HepG2 (cell line): ENCODE data around the gene PCDHGA1. TPM values are rescaled to one million over a fixed set of nuclear protein-coding genes. Genes with fewer than 3 reads are reported as not detected.

ENCODE experiments used
- ATAC-seq: fragments of 200-7000 bp; cut with Tn5 transposase; 3 replicates; pipeline ENCODE4 v1.9.1; 2020; ENCODE audit warnings: mild to moderate bottlenecking, moderate library complexity
- BruUV-seq: library from RNA; stranded (reverse); fragments of 400-500 nt; replicated peaks from 2 replicates; lab custom pipeline; 2021; lab: Mats Ljungman, UMichigan
- CTCF ChIA-PET: fragments of 300-600 bp; formaldehyde crosslinking; extraction: SDS; loops from one replicate; lab custom pipeline; 2021; ENCODE audit warnings: low total read pairs, inconsistent platforms, low intra/inter-chr PET ratio; lab: Yijun Ruan, JAX
- POLR2A ChIA-PET: fragments of 350-600 bp; sonication (Branson Sonifier 250); formaldehyde crosslinking; loops from one replicate; lab custom pipeline; 2020; ENCODE audit warnings: antibody characterized with exemption, inconsistent platforms; lab: Yijun Ruan, JAX
- DNase-seq: peaks from one replicate; pipeline ENCODE4 v3.0.0-alpha.2; 2015; ENCODE audit warnings: low spot score
- FAIRE-seq: peaks from 3 replicates; lab custom pipeline; 2011; peaks lifted over from hg19 to GRCh38; lab: Jason Lieb, UNC
- H2AFZ ChIP-seq: one replicate; pipeline ENCODE4 v1.6.1; 2011; ENCODE audit warnings: low read length, inconsistent platforms
- H3K27ac ChIP-seq: fragments of 300-600 bp; 3 replicates; pipeline ENCODE4 v1.8.0; 2011; ENCODE audit warnings: mixed run types, mild to moderate bottlenecking, mixed read lengths, low read length, inconsistent platforms; ENCODE audit not compliant: insufficient read depth; ENCODE audit errors: extremely low read length
- H3K27me3 ChIP-seq, 2 experiments: fragments of 200-600 bp in 1 of 2; 2 replicates in 1 of 2; 3 replicates in 1 of 2; pipeline versions ENCODE4 v1.6.0 to v1.8.0; 2011; ENCODE audit warnings: low read length in 2 of 2, mild to moderate bottlenecking in 2 of 2, moderate library complexity in 2 of 2, inconsistent platforms in 1 of 2; ENCODE audit not compliant: insufficient read depth in 2 of 2, control insufficient read depth in 1 of 2
- H3K36me3 ChIP-seq, 2 experiments: fragments of 200-600 bp in 1 of 2; replicated peaks in 1 of 2; 2 replicates in 1 of 2; 3 replicates in 1 of 2; pipeline versions ENCODE4 v1.5.1 to v1.8.0; 2011; ENCODE audit warnings: low read length in 2 of 2, inconsistent platforms in 1 of 2; ENCODE audit not compliant: insufficient read depth in 2 of 2, control insufficient read depth in 1 of 2
- H3K4me1 ChIP-seq: 2 replicates; pipeline ENCODE4 v1.5.1; 2012; ENCODE audit warnings: low read length, inconsistent platforms; ENCODE audit not compliant: insufficient read depth
- H3K4me2 ChIP-seq: 2 replicates; pipeline ENCODE4 v1.6.0; 2011; ENCODE audit warnings: low read depth, low read length, inconsistent platforms
- H3K4me3 ChIP-seq, 3 experiments: fragments of 200-600 bp in 1 of 3; sonication (generic), shearing (Covaris generic) in 1 of 3; replicated peaks in 1 of 3; 2 replicates each; pipeline ENCODE4 v1.5.1; 2011 to 2016; ENCODE audit warnings: low read length in 3 of 3, inconsistent platforms in 2 of 3, low read depth in 2 of 3, mild to moderate bottlenecking in 2 of 3, control low read depth in 1 of 3, mixed read lengths in 1 of 3; ENCODE audit not compliant: insufficient read depth in 1 of 3
- H3K79me2 ChIP-seq: one replicate; pipeline ENCODE4 v1.6.1; 2011; ENCODE audit warnings: low read length, inconsistent platforms; ENCODE audit not compliant: insufficient read depth
- H3K9ac ChIP-seq: 2 replicates; pipeline ENCODE4 v1.6.0; 2011; ENCODE audit warnings: mild to moderate bottlenecking, low read depth, low read length, inconsistent platforms; ENCODE audit not compliant: insufficient read depth
- H3K9me3 ChIP-seq: 2 replicates; pipeline ENCODE4 v1.5.1; 2012; ENCODE audit warnings: mild to moderate bottlenecking, low read length
- H4K20me1 ChIP-seq: 2 replicates; pipeline ENCODE4 v1.6.0; 2011; ENCODE audit warnings: inconsistent platforms, mild to moderate bottlenecking, low read length, moderate library complexity; ENCODE audit not compliant: insufficient read depth
- ELF4 ChIP-seq: sonication (generic); formaldehyde crosslinking; IDR thresholded peaks from 2 replicates; pipeline ENCODE4 v1.5.0; 2020; ENCODE audit warnings: missing genetic modification reagents, mild to moderate bottlenecking, moderate library complexity, borderline replicate concordance
- MIXL1 ChIP-seq: IDR thresholded peaks from 2 replicates; pipeline ENCODE4 v1.6.1; 2016
- MXD3 ChIP-seq: IDR thresholded peaks from 2 replicates; pipeline ENCODE4 v1.6.1; 2016; ENCODE audit warnings: mild to moderate bottlenecking, missing biosample characterization, missing genetic modification reagents
- NPAS2 ChIP-seq: sonication (generic); formaldehyde crosslinking; IDR thresholded peaks from 2 replicates; pipeline ENCODE4 v1.8.0; 2022; ENCODE audit warnings: mild to moderate bottlenecking, missing genetic modification reagents, borderline replicate concordance
- NR2C2 ChIP-seq: sonication (generic); formaldehyde crosslinking; IDR thresholded peaks from 2 replicates; pipeline ENCODE4 v1.4.0; 2020; ENCODE audit warnings: missing genetic modification reagents, mild to moderate bottlenecking, moderate library complexity, borderline replicate concordance
- ZNF256 ChIP-seq: sonication (generic); formaldehyde crosslinking; conservative IDR thresholded peaks from 2 replicates; pipeline ENCODE4 v1.4.0; 2020; ENCODE audit warnings: missing genetic modification reagents
- ZNF337 ChIP-seq: sonication (generic); formaldehyde crosslinking; IDR thresholded peaks from 2 replicates; pipeline ENCODE4 v1.5.1; 2020; ENCODE audit warnings: missing genetic modification reagents, low read depth, mild to moderate bottlenecking, borderline replicate concordance
- ZNF557 ChIP-seq: sonication (generic); formaldehyde crosslinking; IDR thresholded peaks from 2 replicates; pipeline ENCODE4 v1.4.0; 2020; ENCODE audit warnings: missing genetic modification reagents
- ZNF574 ChIP-seq: sonication (generic); formaldehyde crosslinking; IDR thresholded peaks from 2 replicates; pipeline ENCODE4 v1.4.0; 2020; ENCODE audit warnings: missing genetic modification reagents
- ZNF652 ChIP-seq: IDR thresholded peaks from 2 replicates; pipeline ENCODE4 v1.6.1; 2016; ENCODE audit warnings: low read depth, borderline replicate concordance
- ZNF770 ChIP-seq: sonication (generic); formaldehyde crosslinking; IDR thresholded peaks from 2 replicates; pipeline ENCODE4 v1.5.0; 2020; ENCODE audit warnings: mild to moderate bottlenecking, missing genetic modification reagents
- WGBS: methylation state at CpG from one replicate; pipeline ENCODE4 v1.1.6; 2017; ENCODE audit warnings: low lambda C conversion rate; 5-methylcytosine and 5-hydroxymethylcytosine counted together
- in situ Hi-C: cut with HindIII; loops from 2 replicates; pipeline ENCODE4 v1.10.0; 2017; ENCODE audit warnings: low pct_unique_long_range_greater_than_20kb; ENCODE audit not compliant: extremely low pct_ligation_motif_present
- intact Hi-C: fragments of 100-400 bp; cut with micrococcal nuclease; formaldehyde crosslinking; loops from one replicate; pipeline ENCODE4 v1.10.0; 2022; ENCODE audit not compliant: unreplicated experiment
- polyA plus RNA-seq, 8 experiments: library from polyadenylated mRNA; depleted of rRNA in 3 of 8; stranded (reverse) in 7 of 8; unstranded in 1 of 8; fragments of >200 nt; fragmentation: Illumina TruSeq in 4 of 8; extraction: Trizol in 4 of 8; gene quantifications; 2 replicates each; pipeline versions ENCODE4 v1.2.1 to v1.2.3, GENCODE V29; 2011 to 2016; ENCODE audit warnings: low read depth in 4 of 8, missing spikeins in 1 of 8, mixed read lengths in 1 of 8; ENCODE audit not compliant: insufficient read depth in 1 of 8
- total RNA-seq, 5 experiments: library from RNA; depleted of rRNA; stranded (reverse); fragments of >200 nt; fragmentation: Illumina TruSeq; extraction: Trizol; gene quantifications; 2 replicates each; pipeline ENCODE4 v1.2.3, GENCODE V29; 2016; ENCODE audit warnings: low read depth in 1 of 5
- TF ChIP-seq, protein P1 (sequence below): sonication (generic); formaldehyde crosslinking; IDR thresholded peaks from 2 replicates; pipeline ENCODE4 v1.8.0; 2023; ENCODE audit warnings: mild to moderate bottlenecking, missing genetic modification reagents
- TF ChIP-seq, protein P2 (sequence below): sonication (generic); formaldehyde crosslinking; IDR thresholded peaks from 2 replicates; pipeline ENCODE4 v1.8.1; 2023; ENCODE audit warnings: mild to moderate bottlenecking, moderate library complexity, missing genetic modification reagents

Gene PCDHGA1
- total and polyA plus RNA-seq, 2 of the 13 experiments (the other 11 are each of a cell fraction or from before 2014, with no cell fraction given) = 0.31 to 0.40 TPM

GRCh38 chr5:141524604-141525597 lies 194.6 kb downstream of the PCDHGA1 start:
- DNase-seq (peak; percentile 85), FAIRE-seq (peak; percentile 95), ATAC-seq (peak; percentile 98)
- 51% methylated on average over 11 of the region's 12 CpGs for WGBS
- H2AFZ ChIP-seq = no peak overlapping the region
- H3K4me1 ChIP-seq = peaks cover 50% of the 10 kb centered on the region
- ChIA-PET POLR2A (interaction anchor here (0.6 to 0.7 kb wide), 2 partner anchors 204 to 497 kb away, joined by 3 read pairs; partner anchors contain the start of gene TAF7), CTCF (interaction anchor here (0.7 to 2.2 kb wide), 13 partner anchors 13 to 430 kb away, joined by 3 to 13 read pairs (median 5); partner anchors contain the start of genes PCDHB14, PCDHB2, PCDHGA1 and PCDHGA10)
- intact Hi-C loops (loop anchor here (1.0 to 10.0 kb wide), 3 partner anchors 108 to 303 kb away; partner anchors contain the start of genes PCDHB14, PCDHGA4, PCDHGB1 and PCDHGB2), in situ Hi-C loops (loop anchor here (5.0 to 10.0 kb wide), 2 partner anchors 108 to 170 kb away; partner anchors contain the start of genes PCDHGA4, PCDHGB1, PCDHGB2 and PCDHGB7)
- no peaks in the 10 kb centered on the region for H3K79me2 ChIP-seq
- H3K4me2 ChIP-seq = no peak overlapping the region
- no peak overlapping the region for H3K4me3 ChIP-seq
- peaks cover 5% of the 10 kb centered on the region; the same call in 1 of the 2 replicates for H4K20me1 ChIP-seq
- BruUV-seq = no TSS peak
- H3K27me3 ChIP-seq = no peaks in the 10 kb centered on the region
- H3K36me3 ChIP-seq = peaks cover 38 to 78% of the 10 kb centered on the region in 2 experiments
- H3K9me3 ChIP-seq = no peaks in the 10 kb centered on the region
- peak overlapping the region; percentile 34 for H3K27ac ChIP-seq
- H3K9ac ChIP-seq = no peak overlapping the region
- TF ChIP-seq MXD3 (CRISPR knock-in tag) = 0 out of 2 replicates have a peak, but pooled peaks have one; percentile 36
- peak; percentile 65 for TF ChIP-seq ZNF574 (CRISPR knock-in tag)
- TF ChIP-seq ZNF652 = peak; percentile 92
- TF ChIP-seq ZNF770 = no peak
- TF ChIP-seq, protein P1, sequence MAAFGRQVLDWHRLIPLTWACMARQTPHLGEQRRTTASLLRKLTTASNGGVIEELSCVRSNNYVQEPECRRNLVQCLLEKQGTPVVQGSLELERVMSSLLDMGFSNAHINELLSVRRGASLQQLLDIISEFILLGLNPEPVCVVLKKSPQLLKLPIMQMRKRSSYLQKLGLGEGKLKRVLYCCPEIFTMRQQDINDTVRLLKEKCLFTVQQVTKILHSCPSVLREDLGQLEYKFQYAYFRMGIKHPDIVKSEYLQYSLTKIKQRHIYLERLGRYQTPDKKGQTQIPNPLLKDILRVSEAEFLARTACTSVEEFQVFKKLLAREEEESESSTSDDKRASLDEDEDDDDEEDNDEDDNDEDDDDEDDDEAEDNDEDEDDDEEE (CRISPR knock-in tag) = no peak
- TF ChIP-seq NPAS2 (CRISPR knock-in tag) = no peak
- peak; percentile 67; the same call in 1 of the 2 replicates for TF ChIP-seq MIXL1 (CRISPR knock-in tag)
- TF ChIP-seq ELF4 (CRISPR knock-in tag) = no peak
- TF ChIP-seq ZNF557 (CRISPR knock-in tag) = no peak
- no peak for TF ChIP-seq NR2C2 (CRISPR knock-in tag)
- no peak for TF ChIP-seq ZNF337
- TF ChIP-seq ZNF256 (CRISPR knock-in tag) = no peak
- TF ChIP-seq, protein P2, sequence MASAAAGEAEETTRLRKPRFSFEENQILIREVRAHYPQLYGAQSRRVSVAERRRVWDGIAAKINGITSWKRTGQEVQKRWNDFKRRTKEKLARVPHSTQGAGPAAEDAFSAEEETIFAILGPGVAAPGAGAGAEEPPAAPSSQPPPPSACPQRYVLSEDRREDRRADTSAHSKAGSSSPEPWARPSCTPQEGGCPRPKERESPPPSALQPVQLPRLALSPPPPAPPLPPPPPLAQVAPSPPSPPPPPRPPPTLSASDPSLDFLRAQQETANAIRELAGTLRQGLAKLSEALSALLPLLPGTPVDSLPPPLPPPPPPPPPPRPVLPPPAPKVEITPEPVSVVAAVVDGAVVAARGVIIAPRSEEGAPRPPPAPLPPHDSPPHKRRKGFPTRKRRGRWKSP (CRISPR knock-in tag) = peak; percentile 56; the same call in 1 of the 2 replicates
